Measurements from ENCODE around the gene TICAM1. TPM values are rescaled to one million over a fixed set of nuclear protein-coding genes. Genes with fewer than 3 reads are reported as not detected.

TICAM1 gene
- total RNA-seq, 4 donors from 2014 or later = 3.9 to 9.0 (median 4.9) TPM

DNA sequence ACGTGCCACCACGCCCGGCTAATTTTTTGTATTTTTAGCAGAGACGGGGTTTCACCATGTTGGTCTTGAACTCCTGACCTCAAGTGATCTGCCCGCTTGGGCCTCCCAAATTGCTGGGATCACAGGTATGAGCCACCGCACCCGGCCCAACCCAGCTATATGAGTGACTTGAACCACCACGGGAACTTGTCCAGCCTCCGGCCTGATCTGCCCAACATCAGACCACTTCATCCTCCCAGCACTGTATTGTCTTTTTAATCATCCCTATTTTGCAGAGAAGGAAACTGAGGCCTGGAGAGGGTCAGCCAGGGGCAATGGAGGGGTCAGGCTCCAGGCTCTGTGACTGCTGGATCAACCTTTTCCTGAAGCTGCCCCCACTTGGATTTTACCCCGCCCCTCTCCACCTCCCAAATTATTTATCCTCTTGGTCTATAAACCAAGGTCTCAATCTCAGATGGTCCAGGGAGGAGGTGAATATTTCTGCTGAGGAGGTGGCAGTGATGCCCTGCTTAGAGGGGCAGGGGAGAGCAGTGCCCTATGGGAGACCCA, 36.8 kb upstream of the TICAM1 start:
- TF ChIP-seq, protein P1, sequence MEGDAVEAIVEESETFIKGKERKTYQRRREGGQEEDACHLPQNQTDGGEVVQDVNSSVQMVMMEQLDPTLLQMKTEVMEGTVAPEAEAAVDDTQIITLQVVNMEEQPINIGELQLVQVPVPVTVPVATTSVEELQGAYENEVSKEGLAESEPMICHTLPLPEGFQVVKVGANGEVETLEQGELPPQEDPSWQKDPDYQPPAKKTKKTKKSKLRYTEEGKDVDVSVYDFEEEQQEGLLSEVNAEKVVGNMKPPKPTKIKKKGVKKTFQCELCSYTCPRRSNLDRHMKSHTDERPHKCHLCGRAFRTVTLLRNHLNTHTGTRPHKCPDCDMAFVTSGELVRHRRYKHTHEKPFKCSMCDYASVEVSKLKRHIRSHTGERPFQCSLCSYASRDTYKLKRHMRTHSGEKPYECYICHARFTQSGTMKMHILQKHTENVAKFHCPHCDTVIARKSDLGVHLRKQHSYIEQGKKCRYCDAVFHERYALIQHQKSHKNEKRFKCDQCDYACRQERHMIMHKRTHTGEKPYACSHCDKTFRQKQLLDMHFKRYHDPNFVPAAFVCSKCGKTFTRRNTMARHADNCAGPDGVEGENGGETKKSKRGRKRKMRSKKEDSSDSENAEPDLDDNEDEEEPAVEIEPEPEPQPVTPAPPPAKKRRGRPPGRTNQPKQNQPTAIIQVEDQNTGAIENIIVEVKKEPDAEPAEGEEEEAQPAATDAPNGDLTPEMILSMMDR (IDR thresholded peaks at IDR 0.05; ENCODE audit: low read depth) = no peak

DNA sequence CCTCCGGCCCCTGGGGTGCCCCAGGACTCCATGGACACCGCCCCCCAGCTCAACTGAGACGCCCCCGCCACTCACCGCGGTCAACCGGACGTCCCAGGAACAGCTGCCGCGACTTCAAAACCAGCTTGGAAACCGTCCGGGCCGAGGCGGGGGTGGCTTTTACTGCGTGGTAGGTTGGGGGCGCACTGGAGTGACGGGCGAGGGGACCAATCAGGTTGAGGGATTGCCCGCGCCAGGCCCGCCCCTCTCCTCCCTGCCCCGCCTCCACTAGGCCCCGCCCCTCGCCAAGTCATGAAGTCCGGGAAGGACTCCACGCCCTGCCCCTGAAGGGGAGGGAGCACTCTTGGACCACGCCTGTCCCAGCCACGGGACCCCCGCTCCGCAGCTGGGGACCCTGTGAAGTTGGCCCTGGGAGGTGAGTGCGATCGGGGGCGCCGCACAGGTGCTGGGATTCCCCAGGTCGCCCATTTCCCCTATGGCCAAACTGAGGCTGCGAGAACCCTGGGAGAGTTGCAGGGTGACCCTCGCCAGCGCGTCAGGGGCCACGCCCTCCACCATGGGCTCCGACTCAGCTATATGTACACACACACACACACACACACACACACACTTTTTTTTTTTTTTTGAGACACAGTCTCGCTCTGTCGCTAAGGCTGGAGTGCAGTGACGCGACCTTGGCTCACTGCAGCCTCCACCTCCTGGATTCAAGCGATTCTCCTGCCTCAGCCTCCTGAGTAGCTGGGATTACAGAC, 36.2 kb upstream of the TICAM1 start, which contains the start of gene PLIN3:
PLIN3 (minus strand) TSS at position 134 of the 752 bp plus-strand sequence. CDS start 6,273 bp downstream, outside the sequence.
- TF ChIP-seq, protein P1 (IDR thresholded peaks at IDR 0.05; ENCODE audit: low read depth) = no peak

DNA sequence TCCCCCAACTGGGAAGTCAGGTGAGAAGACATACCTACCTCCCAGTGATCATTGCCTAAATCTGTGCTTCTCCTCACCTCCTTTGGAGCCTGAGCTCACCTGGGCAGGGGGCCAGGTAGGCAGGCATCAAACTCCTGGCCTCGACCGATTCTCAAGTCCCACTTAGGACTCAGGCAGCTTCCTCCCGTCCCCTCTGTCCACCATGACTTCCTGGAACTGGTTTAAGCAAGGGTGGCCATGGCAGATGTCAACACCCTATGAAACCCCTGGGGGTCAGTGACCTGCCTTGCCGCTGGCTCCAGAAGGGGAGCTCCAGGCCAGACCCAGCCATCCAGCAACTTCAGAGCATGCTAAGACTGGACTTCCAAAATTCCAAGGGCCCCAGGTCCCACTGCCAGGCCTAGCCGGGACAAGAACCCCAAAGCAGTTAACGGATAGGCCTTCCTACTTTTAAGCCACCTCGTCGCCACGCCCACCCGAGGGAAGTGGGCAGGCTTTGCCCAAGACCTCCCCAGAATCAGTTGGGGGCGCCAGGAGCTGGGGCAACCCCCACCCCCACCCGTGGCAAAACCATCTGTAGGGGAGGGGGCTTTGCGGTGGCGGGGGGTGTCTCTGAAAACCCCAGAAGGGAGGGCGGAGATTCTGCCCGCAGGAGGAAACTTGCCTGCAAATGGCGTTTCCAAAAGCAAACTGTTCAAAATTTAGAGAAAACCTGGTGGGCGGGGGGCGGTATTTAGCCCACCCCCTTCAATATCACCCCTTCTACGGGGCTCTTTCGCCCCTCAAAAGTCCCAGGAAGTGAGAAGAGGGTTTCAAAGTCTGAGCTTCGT, 35.3 kb upstream of the TICAM1 start:
- TF ChIP-seq, protein P1 (IDR thresholded peaks at IDR 0.05; ENCODE audit: low read depth) = no peak

DNA sequence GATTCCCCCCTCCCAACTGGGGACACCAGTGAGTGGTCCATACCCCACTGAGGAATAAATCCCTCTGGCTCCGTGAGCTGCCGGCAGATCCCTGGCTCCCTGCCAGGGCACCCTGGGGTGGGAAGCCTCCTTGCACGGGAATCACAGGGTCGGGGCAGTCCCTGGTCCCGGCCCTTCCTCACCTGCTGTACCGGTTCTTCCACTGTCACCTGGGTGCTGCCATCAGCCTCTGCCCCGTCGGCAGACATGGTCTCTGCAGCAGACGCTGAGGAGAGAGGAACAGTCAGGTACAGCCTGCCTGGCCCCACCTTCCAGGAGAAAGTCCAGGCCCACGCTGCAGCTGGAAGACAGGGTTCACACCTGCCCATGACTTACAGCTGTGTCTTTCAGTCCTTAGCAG, 29.6 kb upstream of the TICAM1 start:
- TF ChIP-seq, protein P1 (IDR thresholded peaks at IDR 0.05; ENCODE audit: low read depth) = no peak

DNA sequence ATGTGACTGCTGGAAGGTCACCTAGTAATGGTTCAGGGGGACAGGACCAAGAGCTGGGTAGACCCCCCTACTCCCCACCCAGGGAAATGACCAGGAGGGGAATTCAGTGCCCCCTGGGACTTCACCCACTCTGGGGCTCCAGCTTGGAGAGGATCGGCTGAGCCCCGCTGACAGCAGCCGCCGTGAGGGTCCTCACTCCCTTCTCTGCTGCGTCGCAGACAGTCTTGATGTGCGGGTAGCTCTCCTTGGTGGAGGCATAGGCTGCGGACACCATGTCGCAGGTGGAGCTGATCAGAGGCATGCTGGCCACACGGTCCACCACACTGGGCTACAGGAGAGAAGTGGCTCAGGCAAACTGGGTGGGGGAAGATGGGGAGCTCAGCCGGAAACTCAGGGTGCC, 28.2 kb upstream of the TICAM1 start:
- TF ChIP-seq, protein P1 (IDR thresholded peaks at IDR 0.05; ENCODE audit: low read depth) = no peak

DNA sequence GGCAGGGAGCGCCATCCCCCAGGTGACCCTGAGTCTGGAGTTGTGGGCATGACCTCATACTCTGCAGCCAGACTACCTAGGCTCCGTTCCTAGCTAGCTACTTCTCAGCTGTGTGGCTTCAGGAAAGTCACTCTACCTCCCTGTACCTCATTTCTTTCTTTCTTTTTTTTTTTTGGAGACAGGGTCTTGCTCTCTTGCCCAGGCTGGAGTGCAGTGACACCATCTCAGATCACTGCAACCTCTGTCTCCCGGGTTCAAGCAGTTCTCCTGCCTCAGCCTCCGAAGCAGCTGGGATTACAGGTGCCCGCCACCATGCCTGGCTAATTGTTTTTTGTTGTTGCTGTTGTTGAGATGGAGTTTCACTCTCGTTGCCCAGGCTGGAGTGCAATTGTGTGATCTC, 21.0 kb upstream of the TICAM1 start:
- TF ChIP-seq, protein P1 (IDR thresholded peaks at IDR 0.05; ENCODE audit: low read depth) = no peak

Measured in subcutaneous adipose tissue (tissue), 4 donors.